Left forelimb (tissue), 1 donor: ENCODE measurements around the gene AXL.
A peak's percentile ranks its signal among the peaks of the same experiment; 100 is the strongest.

Source experiments
- DNase-seq: peaks from one replicate; pipeline ENCODE4 v3.0.0-alpha.2; 2018; ENCODE audit warnings: low spot score

Gene AXL

DNA sequence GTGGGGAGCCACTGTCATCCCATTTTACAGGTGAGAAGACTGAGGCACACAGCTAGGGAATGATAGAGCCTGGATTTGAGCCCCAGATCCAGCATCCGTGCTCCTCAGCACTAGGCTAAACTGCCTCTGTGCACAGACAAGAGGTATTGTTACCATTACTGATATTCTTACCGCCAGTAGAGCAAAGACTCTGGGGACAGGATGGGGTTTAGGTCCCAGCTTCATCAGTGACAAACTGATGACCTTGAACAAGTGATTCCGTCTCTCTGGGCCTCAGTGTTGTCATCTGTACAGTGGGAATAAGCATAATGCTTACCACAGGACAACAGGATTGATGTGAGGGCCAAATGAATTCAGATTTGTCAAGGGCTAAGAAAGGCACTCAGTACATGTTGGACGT lies 16.5 kb downstream of the AXL start:
- DNase-seq = no peak

GRCh38 chr19:41238244-41238643 lies 19.2 kb downstream of the AXL start:
- DNase-seq = no peak

- no peak for DNase-seq
Observed at GRCh38 chr19:41239363-41239762, 20.3 kb downstream of the AXL start.

DNA sequence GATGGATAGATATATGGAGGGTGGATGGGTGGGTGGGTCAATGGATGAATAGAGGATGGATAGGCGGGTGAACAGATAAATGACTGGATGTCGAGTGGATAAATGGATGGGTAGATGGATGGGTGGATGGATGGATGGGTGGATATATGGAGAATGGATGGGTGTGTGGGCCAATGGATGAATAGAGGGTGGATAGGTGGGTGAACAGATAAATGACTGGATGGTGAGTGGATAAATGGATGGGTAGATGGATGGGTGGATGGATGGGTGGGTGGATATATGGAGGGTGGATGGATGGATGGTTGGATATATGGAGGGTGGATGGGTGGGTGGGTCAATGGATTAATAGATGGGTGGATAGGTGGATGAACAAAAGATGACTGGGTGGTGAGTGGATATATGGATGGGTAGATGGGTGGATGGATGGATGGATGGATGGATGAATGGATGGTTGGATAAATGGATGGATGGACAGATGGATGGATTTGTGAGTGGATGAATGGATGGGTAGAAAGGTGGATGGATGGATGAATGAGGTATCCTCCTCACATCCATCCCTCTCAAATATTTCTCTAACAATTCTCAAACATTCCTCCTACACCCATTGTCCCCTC lies 21.0 kb downstream of the AXL start:
- DNase-seq = no peak

- no peak for DNase-seq
Observed at GRCh38 chr19:41241859-41242258, 22.8 kb downstream of the AXL start.

DNA sequence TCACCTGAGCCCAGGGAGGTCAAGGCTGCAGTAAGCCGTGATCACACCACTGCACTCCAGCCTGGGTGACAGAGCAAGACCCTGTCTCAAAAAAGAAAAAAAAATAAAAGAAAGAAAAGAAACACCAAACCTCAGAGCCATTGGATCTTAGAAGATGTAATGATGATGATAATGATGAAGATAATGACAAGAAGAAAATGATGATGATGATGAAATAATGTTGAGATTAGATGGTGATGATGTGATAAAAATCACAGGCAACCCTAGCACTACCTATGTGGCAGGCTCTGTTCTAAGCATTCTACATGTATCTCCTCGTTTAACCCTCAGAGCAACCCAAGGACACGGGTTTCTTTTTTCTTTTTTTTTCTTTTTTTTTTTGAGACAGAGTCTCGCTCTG lies 25.1 kb downstream of the AXL start:
- DNase-seq = no peak

GRCh38 chr19:41245843-41246242 lies 26.8 kb downstream of the AXL start:
- no peak for DNase-seq

DNA sequence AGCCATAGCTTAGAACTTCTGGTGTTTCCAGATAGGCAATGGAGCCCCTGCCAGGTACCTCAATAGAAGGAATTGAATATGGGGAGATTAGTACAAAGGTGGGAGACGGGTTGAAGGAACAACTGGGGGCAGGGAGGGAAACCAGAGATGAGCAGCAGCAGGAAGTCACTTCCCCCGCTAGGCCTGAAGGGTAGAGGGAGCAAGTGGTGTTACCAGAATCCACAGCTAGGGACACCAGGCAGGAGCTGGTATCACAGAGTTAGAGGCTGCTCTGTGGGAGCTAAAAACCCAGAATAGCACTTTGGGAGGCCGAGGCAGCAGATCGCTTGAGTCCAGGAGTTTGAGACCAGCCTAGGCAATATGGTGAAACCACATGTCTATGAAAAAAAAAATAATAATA lies 29.9 kb downstream of the AXL start:
- no peak for DNase-seq

DNA sequence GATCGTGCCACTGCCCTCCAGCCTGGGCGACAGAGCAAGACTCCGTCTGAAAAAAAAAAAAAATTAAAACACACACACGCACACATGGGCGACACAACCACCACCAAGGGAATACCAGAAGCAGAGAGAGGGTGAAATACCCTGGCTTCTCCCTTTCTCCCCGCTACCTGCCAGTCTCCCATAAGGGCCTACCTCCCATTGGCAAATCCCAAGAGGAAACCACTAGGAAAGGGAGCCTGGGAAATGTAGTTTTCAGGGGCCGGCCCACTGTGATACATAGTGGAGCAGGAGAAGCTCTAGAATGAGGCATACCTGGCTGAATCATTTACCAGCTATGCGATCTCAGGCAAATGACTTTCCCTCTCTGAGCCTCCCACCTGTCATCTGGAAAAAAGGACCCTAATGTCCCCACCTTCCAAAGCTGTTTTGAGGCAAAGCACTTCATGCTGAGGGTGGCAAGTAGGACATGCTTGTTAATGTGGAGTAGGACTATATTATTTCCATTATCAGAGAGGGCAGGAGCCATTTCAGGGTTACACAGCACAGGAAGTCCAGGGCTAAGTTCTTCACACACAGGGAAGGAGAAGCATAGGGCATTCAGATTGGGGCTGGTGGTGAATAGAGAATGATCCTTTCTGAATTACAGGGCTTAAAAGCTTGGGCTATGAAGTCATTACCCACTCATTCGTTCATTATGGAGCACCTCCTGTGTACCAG lies 30.8 kb downstream of the AXL start:
- DNase-seq = no peak

DNA sequence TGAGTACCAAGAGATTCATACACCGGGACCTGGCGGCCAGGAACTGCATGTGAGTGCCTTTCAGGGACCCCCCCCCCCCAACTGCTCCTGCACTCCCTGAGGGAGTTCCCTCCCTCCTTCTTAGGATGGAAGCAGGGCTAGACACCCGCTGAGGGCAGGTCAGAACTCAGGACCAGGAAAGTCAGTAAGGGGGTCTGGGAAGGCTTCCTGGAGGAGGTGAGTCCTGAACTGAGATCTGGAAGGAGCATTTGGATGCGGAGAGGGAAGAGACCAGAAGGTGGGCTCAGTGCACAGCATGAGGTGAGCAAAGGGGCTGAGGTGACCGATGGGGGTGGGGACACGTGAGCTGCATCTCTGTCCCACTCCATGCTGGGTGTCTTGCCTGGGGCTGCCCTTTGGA lies 34.6 kb downstream of the AXL start:
- no peak for DNase-seq

GRCh38 chr19:41255171-41255570 lies 36.1 kb downstream of the AXL start:
- no peak for DNase-seq

DNA sequence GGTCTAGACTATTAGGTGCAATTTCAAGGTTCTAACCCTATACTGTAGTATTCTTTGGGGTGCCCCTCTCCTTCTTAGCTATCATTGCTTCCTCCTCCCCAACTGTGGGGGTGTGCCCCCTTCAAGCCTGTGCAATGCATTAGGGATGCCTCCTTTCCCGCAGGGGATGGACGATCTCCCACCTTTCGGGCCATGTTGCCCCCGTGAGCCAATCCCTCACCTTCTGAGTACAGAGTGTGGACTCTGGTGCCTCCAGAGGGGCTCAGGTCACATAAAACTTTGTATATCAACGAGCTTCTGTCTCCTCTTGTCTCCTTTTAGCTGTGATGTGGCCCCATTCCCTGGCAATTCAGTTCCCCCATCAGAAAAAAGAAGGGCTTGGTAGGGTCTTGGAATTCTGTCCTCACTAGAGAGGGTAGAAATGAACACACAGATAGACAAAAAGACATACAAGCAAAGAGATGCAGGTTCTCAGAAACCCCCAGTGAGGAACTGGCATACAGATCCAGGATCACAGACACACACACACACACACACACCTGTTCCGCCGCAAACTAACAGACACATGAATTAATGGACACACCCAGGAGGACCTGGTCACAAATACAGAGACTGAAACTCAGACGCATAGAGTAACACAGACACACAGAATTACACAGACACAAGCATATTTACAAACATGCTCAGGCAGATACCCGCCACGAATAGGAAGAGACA lies 42.6 kb downstream of the AXL start:
- no peak for DNase-seq

GRCh38 chr19:41263042-41263849 lies 44.2 kb downstream of the AXL start:
- DNase-seq = peak; percentile 82

DNA sequence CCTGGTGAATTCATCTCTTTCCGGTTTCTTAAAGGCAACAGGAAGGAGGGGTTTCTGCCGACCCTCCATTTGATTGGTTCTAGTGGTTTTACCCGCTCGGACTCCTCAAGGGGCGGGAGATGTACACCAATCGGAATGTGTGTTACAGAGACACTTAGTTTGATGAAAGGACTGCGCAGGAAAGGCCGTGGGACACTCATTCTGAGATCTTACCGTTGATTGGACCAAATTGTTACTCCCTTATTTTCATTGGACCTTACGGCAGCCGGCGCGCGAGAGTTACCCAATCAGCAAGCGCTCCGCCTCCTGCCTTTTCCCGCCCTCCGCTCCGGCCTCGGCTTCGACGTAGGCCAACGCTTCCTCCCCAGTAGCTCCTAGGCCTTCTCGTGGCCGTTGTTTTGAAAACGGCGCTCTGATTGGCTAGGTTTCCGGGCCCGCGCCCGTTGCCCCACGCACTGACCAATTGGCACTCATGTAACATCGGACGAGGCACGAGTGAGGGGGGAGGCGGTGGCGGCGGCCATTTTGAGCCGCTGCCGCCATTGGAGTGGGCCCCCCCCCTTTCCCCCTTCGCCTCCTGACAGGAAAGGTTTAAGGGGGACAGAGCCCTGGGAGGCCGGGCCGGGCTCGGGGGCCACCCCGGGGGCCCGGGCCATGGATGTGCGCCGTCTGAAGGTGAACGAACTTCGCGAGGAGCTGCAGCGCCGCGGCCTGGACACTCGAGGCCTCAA lies 45.0 kb downstream of the AXL start, which contains the start of gene HNRNPUL1:
HNRNPUL1 (plus strand) TSS at position 523 of the 731 bp plus-strand sequence; CDS start at position 655, 132 bp downstream.
- DNase-seq = peak; percentile 100

DNA sequence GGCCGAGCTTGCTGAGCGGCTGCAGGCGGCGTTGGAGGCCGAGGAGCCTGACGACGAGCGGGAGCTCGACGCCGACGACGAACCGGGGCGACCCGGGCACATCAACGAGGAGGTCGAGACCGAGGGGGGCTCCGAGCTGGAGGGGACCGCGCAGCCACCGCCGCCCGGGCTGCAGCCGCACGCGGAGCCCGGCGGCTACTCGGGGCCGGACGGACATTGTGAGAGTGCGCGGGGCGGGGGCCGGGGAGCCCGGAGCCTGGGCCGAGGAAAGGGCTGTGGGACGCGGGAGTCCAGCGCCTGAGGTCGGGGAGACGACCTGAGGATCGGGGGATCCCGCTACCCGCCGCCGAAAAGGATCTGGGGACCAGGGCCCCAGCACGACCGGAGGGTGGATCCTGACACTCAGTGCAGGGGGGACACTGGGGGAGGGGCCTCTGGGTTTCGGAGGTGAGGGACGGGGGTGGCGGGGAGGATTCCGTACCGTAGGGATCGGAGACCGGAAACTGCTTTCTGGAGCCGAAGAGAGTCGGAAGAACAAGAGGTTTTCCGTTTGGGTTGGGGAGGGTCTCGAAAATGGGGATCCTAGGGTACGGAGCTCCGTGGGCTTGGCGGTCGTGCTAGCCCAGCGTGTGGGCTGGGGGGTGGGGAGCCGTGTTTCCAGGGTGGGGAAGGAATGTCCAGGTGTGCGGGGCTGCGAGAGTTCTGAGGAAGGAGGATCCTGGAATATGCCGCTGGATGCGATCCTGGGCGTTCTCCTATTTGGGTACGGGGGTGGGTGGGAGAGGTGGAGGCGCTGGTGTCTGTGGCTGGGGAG lies 45.8 kb downstream of the AXL start:
- DNase-seq = no peak

GRCh38 chr19:41265395-41266153 lies 46.6 kb downstream of the AXL start:
- no peak for DNase-seq

GRCh38 chr19:41269055-41269454 lies 50.0 kb downstream of the AXL start:
- no peak for DNase-seq

- no peak for DNase-seq
Observed at GRCh38 chr19:41269571-41269970, 50.5 kb downstream of the AXL start.

GRCh38 chr19:41273076-41273475 lies 54.1 kb downstream of the AXL start:
- no peak for DNase-seq

GRCh38 chr19:41274802-41275201 lies 55.8 kb downstream of the AXL start:
- DNase-seq = no peak
